ENCODE results near the gene TMTC1. TPM values are rescaled to one million over a fixed set of nuclear protein-coding genes. Genes with fewer than 3 reads are reported as not detected.

Gene TMTC1
- polyA plus RNA-seq, 5 donors, result 1.0 to 3.9 (median 1.7) TPM

DNA sequence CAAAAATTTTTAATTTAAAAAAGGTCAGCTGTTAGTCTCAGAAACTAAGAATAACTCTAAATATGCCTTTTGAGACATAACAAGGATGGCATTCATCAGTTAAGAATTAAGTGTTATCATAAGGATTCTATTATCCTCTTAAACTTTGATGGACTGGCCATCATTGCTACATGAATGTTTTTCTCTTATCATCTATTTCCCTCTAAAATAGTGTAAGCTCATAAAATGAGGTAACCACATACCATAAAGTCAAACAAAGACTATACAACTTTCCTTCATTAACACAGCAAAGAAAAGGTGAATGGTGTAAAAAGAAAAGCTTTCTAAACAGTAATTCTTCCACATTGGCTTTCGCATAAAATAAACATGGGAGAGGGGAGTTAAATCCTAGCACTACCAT, 41.1 kb downstream of the TMTC1 start:
- DNase-seq, result no peak

DNA sequence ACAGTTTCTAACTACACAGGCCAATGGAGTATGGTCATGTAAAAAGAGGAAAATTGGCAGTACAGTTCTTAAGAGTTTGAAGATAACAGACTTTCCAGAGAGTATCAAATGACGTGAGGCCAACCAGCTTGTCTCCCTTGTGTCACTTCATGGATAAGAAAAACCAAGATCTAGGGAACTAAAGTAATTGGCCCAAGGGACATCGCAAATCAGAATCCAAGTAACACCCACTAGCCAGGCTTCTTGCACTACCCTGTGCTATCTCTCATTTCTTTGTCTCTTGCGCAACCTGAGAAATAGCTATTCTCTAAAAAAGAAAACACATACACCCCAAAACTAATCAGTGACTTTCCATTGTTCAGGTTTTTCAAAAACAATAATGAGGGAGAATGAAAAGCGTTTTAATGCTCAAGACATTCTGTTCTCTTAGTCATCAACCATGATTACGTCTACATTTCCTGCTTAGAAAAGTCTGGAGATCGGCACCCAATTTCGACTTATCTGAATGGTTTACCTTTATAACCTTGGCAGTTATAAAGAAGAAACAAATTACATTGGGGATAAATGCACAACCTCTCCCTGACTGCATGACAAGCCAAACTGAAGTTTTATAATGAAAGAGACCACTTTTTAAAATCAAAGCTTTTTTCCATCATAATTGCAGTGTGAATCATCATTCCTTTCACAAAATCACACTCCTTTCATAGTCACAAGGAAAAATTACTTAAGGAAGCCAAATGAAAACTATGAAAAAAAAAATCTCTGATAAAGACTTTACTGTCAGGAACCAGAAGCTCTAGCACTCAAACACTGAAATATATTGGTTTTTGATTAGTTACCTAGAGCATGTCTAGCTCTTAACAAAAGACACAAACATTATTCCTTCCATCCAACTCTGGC, 42.1 kb downstream of the TMTC1 start:
- DNase-seq, result no peak

DNA sequence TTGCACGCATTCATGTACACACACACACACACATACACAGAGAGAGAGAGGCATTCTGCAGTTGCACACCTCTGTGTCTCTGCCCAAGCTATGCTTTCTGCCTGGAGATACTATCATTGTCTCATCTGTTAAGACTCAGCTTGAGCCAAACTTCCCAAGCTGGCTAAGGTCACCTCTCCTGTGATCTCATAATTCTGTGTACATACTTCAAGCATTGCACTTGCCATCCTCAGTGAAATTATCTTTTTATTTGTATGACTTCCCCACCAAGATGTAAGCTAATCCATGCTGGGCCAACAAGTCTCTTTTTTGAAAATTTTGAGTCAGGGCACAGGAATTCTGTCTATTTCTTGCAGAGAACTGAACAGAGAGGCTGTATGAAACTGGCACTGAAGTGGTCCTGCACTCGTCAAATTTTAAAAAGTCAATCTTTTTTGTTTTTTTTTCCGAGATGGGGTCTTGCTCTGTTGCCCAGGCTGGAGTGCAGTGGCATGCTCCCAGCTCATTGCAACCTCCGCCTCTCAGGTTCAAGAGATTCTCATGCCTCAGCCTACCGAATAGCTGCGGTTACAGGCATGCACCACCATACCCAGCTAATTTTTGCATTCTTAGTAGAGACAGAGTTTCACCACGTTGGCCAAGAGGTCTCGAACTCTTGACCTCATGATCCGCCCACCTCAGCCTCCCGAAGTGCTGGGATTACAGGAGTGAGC, 44.3 kb downstream of the TMTC1 start:
- DNase-seq, result no peak

DNA sequence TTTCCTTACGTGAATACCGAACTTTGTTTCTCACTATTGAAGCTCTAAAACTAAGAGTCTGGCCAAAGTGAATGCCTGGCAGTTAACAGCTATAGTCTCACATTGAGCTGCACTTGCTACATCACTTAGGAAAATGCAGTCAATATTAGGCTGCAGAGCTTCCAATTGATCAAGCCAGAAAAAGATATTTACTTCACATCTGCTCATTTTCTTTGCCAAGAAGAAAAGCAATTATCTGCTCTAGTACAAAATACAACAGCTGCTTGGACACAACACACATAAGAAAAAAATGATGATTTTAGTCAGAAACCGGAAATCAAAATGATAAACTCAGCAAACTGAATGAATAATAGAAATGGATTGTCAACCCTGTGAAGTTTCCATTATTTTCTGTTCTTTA, 45.4 kb downstream of the TMTC1 start:
- DNase-seq, result peak; percentile 38

DNA sequence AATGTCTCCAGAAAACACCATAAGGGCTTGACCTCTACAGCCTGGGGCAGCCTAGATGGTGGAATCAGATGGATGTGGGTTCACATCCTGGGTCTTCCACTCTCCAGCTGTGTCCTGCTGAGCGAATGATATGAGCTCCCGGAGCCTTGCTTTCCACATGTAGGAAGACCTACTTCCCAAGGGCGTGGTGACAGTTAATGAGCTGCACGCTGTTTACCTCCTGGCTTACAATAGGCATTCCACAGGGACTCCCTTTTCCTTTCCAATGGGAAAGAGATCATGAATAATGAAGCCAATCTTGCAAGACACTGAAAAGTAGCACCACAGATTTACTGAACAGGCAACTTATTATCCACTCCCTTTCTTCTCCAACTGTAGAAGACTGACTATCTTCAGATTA, 46.1 kb downstream of the TMTC1 start:
- no peak for DNase-seq

DNA sequence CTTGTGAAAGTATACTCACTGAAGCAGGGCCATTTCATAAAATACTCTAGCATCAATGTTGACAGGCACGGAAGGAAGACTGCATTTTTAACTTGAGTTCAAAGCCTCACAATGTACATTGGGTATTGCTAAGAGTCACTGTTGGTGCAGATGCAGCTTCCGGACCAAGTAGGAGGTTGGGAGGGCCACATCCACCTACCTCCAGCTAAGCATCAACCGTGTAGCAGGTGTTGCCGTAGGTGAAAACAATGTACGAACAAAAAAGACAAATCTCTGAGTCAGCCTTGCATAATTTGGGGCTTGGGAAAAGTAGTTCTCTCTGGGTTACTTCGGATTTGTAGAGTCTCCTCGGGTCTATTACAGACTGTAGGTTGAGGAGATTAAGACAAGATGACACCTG, 48.1 kb downstream of the TMTC1 start:
- DNase-seq, result no peak

DNA sequence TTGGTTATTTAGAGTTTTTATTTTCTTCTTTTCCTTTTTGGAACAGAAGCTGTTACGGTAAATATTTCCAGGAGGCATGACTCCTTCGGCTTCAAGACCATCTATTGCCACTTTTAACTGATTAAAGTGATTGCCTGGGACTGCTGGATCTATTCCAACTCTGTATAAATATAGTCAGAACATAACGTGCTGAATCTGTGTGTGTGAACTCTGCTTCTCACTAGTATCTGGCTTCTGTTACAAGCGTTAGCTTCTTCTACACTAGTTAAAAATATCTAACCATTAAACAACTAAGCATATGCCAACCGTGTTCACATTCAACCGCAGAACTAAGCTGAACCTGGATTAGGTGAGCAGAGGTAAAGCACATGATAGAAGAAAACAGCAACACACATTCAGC, 49.0 kb downstream of the TMTC1 start:
- DNase-seq, result no peak

DNA sequence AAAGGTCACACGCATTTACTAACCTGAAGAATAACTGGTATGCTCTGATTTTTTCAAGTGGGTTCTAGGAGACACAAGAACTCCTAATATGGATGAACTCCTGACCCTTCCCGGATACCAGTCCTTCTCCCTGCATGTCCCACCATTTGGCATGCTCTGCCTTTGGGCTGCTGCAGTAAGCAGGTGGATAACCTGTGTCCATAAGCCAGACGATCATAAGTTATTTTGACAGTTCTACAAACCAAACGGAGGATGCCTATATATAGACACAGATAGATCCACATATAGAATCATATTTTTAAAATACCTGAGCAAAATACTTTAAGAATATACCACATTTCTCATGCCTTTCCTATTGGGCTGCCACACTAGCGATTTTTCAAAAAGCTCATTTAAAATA, 49.4 kb downstream of the TMTC1 start:
- DNase-seq, result no peak

DNA sequence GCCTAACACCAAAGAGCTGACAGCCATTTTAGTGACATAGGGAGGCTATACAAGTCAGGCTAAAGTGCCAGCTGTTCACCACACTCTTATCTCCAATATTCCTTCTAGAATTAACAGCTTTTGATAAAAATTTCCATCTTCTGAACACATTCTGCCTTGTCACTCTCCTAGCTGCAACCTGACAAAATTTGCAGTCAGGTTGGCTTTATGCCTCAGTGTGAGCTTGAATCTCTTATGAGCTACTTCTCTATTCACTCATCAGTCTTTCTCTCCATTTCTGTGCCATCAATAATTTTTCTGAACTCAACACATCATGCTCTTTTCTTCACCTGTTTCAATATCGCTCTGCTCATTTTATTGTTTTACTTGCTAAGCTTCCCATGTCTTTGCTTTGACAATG, 50.2 kb downstream of the TMTC1 start:
- DNase-seq, result no peak

DNA sequence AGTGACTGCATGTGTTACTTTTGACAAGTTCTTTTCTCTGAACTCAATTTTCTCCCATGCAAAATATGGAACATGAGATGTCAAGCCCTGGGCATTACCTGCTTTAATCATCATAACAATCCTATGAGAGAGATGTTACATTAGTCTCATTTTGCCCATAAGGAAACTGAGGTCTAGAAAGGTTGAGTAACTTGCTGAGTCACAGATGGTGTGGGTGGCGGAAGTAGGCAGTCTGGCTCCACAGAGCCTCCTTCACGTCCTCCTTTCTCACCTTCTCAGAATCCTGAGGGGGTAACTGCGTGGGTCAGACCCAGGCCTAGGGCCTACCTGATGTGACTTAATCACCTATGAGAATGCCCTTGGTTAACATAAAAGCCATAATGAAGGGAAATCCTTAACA, 50.7 kb downstream of the TMTC1 start:
- DNase-seq, result no peak

DNA sequence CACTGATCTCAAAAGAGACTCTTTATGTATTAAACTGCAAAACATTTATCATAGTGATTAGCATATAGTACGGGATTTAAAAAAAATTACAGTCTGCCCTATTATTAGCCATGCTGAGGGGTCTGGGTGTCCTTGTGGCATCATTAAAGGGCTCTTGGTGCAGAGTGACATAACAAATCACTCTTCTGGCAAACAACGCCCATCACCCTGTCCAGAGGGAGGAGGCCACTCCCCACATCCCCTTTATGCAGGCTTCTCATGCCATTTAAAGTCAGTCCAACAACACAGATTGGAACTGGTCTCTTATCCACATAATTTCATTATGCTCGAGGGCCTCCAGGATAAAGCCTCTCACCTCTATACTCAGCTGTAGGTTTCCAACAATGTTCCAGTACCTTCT, 51.1 kb downstream of the TMTC1 start:
- no peak for DNase-seq

DNA sequence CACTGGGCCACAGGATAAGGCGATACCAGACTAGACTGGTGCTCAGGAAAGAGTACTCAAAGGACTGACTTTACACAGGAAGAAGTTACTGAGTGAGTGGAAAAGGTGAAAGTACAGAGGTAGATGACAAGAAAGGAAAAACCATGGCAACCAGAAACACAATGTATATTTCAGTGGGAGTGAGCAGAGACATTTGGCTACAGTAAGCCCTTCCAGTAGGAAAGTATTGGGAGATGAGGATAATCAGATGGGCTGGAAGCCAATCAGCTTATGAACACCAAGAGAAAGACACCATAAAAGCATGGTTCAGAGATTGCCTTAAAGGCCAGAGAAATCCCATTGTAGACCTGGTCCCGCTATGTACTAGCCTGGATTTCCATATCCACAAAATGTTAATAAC, 51.6 kb downstream of the TMTC1 start:
- DNase-seq, result no peak

DNA sequence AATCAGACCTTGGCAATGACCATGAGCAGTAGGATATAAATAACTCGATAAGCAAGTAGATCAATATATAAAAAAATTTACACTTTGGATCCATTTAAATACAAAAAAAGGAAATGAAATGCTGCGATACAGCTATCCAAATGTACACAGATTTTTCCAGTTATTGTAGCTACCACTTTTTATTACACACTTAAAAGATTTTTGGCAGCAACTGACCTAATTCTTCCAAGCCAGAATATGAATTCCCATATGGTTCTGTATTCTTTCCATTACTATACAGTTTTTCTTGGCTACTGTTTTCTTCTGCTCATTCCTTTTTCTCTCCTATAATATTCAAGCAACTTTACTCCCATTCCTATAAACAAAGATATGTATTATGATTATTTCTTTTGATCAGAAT, 52.2 kb downstream of the TMTC1 start:
- DNase-seq, result no peak

DNA sequence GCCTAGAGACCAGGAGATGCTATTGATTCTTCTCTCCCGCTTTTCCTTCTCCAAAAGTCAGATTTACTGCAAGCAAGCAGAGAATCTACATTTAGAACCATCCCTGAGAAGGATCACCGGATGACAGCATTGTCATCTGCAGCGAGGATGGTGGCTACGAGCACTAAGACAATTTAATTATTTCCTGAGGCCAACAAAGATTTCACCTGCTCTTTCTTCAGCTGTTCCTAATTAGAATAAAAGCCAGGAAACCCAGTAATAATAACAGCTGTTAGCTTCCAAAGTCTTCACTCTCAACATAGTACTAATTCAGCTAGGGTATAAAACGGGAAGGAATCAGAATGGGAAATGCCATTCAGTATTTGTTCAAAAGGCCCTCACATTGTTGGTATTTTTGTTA, 53.3 kb downstream of the TMTC1 start:
- no peak for DNase-seq

DNA sequence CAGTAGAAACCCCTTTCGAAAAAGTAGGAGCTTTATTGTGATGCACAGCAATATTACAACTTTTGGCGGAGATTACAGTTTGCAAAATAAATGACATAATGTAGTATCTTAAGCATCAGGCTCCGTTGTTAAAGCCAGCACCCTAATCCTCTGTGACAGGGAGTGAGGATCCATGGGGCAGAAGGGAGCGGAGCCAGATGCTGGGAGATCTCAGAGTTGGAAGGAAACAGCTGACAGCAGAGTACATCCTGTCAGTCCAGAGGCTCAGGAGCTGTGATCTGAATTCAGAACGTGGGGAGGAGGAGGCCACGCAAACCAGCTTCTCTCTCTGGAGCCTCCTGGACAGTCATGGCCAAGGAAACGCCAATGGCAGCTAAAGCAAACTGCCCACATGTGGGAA, 55.7 kb downstream of the TMTC1 start:
- no peak for DNase-seq

DNA sequence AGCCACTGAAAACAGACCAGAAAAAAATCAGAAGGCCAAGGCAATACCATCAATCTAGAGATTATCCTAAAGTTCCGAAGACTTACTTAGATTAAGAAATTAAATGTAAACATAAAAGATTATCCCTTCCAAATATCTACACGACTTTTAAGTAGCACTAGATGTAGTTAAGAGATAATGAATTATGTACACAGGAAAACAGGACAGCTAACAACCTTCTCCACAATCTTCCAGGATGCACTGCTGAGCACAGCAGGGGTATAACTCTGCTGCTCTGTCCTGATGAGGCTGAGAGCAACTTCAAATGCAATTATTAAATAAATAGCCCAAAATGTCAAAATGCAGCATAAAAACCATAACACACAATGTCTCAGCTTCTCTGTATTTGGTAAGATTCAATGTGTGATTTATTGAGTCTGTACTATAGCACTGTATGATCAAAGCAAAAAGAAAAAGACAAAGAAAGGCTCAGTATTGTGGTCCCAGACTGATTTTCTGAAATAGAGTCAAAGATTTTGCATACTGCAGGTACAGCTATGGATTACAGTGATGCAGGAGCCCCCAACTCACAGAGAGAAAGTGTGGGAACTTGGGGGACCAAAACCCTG, 56.9 kb downstream of the TMTC1 start:
- no peak for DNase-seq

DNA sequence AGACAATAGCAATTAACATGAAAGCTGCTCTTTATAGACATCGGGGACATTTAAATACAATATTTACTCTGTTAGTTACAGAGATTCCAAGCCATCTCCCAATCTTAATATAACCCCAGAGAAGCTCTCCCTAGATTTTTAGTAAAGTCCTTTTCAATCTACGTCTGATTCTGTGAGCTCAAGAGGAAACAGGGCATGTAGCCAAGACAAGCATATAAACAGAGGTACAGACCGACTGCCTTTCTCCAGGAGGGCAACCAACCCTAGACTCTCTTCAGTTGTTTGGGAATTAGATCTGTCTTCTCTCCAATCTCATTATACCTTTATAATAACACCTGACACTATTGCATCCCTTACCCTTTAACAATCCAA, 57.4 kb downstream of the TMTC1 start:
- no peak for DNase-seq

DNA sequence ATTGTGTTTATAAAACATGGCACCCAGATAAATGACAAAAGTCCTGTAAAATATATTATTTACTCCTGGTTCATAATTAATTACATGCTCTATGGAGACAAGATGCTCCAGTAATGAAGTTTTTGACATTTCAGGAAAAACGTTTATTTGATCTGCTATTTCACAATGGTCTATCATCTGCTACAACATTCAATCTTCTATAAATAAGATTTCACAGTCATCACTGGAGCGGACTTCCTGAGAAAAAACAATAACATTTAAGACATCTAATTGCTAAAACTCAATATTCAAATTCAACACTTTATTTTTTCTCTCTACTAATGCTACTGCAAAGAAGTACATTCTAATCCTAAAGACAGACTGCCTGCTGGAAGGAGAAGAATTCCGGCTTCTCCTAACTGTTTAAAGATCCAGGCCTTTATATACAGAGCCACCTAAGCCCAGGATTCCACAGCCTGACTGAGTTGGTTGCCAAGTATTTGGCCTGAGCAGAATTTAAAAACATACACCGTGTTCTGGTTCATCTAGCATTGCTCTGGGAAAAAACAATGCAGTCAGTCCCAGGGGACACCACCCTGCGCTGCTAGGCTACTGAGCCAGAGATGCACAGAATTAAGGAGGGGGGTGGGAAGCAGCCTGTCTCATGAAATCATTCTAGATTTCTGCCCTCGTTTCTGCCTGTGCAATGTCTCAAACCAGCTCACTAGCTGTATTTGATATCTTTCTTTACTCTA, 58.0 kb downstream of the TMTC1 start:
- no peak for DNase-seq

DNA sequence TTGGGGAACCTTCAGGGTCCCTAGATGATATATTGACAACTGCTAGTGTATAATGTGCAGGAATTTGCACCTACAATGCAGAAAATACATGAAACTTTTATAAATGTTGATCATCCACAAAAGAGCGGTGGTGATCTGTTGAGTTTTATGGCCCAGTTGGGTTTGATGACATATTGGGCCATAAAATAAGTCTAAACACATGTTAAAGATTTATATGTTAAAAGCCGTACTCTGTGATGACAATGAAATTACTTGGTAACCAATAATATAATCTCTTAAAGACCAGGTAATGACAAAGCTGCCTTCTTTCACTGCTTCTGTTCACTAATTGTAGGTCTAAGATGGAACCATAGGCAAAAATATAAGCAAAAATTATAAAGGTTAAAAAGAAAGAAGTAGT, 61.6 kb downstream of the TMTC1 start:
- DNase-seq, result no peak

DNA sequence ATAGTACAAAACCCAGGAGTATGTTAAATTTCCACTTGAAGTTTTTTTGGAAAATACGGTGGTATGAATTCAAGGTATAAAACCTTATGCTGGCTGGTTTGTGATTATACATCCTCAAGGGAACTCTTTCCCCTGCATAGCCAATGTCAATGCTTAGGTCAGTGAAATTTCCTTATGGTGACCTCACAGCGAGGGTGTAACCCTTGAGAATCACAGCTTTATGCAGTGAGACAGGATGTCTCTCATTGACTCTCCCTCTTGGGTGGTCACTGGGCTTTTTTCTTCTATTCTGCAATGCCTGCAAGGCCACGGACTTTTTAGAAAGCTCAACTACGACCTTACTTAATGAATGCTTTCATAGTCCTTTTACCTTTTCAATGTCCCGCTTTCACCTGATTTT, 64.4 kb downstream of the TMTC1 start:
- DNase-seq, result no peak

DNA sequence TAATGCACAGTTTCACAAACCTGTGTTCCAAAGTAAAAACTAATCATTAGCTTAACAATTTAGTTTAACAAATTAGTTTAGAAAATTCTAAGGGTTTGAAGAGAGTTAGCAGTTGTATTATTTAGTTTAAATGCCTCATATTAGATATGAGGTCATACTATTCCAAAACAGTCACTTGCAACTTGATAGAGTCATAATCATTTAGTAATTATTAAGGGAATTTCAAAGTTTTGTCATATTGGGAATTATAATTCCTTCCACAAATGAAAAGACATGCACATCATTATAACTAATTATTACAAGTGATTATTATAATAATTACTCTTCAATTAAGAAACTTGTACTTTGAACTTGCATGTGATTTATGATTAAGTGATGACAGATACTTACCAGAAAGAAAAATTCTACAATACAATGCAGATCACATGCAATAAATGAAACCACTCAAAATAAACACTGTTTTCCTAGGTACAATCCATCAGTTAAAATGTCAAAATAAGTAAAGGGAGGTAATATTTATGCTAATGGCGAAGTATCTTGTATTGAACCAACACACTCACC, 66.1 kb downstream of the TMTC1 start:
- no peak for DNase-seq

DNA sequence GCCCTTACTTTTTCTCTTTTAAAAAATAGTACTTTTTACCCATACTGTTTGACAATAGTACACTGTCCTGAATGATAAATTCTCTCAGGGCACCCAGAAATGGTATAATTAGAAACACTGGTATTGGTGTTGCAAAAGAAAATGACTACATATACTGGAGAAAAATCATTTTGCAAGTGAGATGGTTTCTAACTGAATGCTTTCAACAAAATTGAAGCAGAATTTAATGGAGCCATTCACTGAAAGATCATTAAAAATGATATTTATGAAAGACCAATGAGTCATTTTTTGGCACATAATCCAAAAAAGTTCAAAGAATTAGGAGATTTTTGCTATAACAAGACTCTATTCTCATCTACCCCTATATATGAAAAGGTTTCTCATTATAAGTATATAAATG, 68.8 kb downstream of the TMTC1 start:
- no peak for DNase-seq
